GM18507 (cell line): ENCODE results near the gene KLHL35.

Source experiments
- DNase-seq: peaks from one replicate; pipeline ENCODE4 v3.0.0; 2011; ENCODE audit warnings: low read depth; ENCODE audit not compliant: insufficient read length; ENCODE audit errors: extremely low spot score
- FAIRE-seq: peaks from 2 replicates; lab custom pipeline; 2011; peaks lifted over from hg19 to GRCh38; lab: Jason Lieb, UNC

KLHL35 gene

DNA sequence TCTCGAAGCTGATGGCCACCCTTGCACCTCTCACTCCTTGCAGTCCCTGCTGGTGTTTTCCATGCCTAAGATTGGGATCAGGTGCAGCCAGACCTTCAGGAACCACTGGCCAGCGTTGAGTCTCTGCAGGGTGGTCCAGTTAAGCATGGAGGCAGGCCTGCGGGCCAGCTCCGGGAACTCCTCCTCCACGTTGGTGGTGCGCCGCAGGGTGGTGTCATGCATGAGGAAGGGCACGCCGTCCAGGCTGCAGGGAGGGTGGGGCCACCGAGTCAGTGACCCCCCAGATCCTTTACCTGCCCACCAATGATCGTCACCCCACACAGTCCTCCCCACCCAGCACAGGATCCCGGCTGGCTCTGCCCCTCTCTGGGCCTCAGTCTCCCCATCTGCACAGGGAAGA lies 10.0 kb upstream of the KLHL35 start:
- DNase-seq (no peak), FAIRE-seq (no peak)

DNA sequence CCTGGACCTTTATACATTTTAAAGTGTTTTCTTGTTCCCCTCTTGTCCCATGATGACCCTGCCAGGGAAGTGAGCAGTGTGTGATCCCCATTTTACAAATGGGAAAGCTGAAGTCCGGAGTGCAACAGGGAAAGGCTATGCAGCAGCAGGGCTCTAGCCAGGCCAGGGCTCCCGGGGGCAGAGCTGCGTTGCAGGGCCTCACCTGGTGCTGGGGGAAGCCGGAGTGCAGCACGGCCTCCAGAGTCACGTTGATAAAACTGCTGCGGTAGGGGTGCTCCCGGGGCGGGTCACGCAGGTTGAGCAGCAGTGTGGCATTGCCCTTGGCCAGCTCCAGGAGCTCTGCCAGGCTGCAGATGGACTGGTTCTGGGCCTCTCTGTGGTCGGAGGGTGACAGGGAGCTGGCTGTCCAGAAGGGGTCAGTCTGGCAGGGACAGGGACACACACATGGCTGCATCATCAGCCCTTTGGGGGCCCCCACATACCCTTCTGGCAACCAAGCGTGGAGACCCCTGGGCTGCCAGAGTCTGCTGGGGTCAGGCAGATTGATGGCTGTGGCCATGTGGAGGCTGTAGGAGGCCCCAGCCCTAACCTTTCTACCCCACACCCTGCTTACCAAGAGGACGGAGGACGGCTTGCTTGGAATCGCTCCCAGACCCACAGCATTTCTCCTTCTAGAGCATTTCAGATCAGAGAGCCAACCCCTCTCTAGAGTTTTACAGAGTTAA lies 9.3 kb upstream of the KLHL35 start:
- no peak for FAIRE-seq
- DNase-seq: no peak

DNA sequence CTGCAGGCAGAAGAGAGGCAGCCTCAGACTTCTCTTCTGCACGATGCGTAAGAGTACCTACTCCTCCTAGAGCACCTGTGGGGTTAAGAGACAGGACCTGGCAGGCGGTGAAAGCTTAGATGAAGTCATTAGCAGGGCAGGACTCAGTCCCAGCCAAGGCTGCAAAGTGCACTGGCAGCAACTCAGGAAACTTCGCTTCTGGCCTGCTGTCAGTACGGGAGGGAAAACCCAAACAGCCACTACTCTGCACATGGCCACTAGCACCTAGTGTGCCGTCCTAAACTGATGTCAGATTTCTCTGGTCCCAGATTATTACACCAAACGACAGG lies 8.8 kb upstream of the KLHL35 start:
- no peak for DNase-seq
- FAIRE-seq: no peak

DNA sequence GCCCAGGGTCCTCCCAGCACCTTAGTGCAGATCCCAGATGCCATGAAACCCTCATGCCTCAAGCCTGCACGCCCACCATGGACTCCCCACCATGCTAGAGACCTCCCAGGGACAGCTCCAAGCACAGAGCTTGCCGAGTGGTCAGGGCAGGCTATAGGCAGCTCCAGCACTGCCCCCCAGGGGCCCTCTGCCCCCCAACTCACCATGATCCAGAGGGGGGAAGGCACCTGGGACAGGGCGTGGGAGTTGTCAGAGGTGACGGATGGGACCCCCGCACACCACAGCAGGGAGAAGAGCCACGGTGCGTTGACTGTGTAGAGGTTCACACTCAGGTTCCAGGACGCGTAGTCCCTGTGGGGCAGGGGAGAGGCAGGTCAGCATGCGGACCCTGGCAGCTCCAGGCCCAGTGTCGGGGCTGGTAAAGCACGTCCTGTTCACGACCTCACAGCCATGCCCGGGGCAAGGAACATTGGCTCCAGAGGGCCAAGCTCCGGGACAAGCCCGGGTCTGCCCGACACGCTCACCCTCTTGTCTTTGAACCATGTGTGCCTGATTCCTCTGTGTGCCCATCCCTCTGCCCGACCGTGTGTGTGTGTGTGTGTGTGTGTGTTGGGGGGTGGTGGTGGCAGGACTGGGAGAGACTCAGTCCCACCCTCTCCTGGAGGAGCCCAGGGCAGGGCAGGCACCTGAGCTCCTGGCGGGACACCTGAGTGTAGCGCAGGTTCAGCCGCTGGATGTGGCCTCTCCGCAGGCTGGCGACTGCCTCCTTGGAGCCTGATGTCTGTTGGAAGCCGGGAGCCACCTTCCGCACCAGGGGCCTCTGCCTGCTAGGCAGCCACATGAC lies 8.2 kb upstream of the KLHL35 start:
- no peak for FAIRE-seq
- DNase-seq: no peak

DNA sequence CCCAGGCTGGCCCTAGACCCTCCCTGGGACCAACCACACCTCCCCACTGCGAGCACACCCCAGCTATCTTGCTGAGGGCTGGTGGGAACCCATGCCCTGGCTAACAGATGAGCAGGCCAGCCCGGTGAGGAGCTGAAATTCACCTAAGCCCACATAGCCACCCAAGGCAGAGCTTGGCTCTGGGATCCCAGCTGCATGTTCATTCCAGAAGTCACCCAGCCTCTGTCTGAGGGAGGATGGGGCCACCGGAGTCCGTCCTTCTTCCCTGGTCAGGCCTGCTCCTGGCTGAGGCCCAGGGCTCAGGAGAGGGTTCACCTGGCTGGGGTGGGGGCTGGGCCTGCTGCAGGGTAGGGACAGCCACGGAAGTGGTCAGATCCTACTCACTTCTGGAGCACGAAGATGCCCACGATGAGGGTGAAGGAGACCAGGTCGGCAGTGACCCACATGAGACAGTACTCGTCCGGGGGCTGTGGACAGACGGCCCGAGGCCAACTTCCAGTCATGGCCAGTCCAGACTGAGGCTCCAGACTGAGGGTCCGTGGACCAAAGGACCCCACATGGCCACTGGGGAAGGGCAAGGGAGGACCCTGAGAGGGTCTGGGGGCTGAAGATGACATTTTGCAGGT lies 6.6 kb upstream of the KLHL35 start:
- no peak for DNase-seq
- FAIRE-seq: no peak

DNA sequence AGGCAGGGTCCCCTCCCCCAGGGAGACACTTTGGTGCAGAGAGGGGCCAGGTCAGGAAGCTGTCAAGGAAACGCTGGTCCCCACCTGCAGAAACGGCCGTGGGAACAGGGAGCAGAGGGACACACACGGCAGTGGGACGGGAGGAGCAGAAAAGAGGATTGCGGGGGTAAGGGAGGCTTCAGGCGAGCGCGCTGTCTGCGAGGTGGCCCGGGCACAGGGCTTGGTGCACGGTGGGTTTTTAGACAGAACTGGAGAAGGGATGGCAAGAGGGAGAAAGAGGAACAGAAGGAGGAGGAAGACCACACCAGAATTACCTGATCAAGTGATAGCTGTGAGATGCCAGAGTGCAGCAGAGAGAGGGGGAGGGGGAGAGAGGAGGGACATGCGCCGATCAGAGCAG lies 6.0 kb upstream of the KLHL35 start:
- DNase-seq: no peak
- no peak for FAIRE-seq

DNA sequence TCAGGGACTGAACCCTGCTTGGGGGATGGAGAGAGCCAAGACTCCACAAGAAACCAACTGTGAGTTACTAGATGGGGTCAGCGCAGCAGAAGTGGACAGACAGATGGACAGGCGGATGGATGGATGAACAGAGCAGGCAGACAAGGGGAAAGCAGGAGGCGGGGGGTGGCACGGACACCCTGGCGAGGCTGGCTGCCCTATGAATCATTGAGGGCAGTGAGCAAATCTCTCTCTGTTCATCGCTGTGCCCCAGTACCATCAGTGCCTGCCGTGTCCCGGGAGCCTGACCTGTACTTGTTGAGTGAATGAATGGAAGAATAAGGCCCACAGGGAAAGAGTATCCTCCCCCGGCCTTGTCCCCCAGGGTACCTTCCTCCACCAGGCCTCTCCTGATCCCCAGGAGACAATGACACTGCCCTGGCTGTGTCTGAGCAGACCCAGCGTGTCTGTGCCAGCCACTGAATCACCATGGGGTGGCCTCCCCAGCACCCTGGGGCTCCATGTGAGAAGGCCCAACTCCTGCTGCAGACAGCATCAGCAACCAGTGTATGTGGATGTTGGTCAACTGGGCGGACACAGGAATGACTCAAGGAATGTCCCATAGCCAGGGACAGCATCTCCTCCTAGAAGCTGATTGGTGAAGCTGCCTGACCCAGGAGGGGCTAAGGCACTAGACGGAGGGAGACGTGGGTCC lies 5.1 kb upstream of the KLHL35 start:
- DNase-seq: no peak
- FAIRE-seq: no peak

DNA sequence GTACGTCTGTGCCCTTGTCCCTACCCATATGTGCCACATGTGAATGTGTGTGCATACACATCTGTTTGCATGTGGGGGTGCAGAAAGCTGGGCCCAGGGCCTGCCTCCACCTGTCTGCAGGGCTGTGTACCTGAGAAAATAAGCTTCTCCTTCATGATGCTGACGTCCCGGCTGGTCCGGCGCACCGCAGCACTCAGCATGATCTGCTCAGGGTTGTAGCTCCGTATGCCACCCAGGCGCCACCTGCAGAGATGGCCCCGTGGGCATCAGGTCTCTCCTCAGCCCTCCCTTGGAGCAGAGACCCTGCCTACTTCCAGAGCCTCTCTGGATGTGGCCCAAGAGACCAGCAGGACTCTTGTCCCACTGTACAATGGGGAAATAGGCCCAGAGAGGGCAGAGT lies 3.8 kb upstream of the KLHL35 start:
- DNase-seq: no peak

DNA sequence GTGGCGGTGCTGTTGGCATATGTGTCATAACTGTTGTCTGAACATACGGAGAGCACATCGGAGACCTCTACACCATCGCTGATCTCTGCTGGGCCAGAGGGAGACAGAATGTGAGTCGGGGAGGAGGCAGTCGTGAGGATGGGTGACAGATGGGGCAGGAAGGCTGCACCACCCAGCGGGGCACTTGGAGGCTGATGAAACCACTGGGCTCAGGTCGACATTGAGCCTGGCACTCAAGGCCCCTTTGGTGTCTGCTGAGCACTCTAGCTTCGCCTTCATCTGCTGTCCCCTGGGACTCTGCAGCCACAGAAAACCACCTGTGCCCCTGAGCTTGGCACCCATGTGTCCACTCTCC lies 2.5 kb upstream of the KLHL35 start:
- no peak for FAIRE-seq

More for the DNA sequence above, 3.8 kb upstream of the KLHL35 start:
- FAIRE-seq: no peak

DNA sequence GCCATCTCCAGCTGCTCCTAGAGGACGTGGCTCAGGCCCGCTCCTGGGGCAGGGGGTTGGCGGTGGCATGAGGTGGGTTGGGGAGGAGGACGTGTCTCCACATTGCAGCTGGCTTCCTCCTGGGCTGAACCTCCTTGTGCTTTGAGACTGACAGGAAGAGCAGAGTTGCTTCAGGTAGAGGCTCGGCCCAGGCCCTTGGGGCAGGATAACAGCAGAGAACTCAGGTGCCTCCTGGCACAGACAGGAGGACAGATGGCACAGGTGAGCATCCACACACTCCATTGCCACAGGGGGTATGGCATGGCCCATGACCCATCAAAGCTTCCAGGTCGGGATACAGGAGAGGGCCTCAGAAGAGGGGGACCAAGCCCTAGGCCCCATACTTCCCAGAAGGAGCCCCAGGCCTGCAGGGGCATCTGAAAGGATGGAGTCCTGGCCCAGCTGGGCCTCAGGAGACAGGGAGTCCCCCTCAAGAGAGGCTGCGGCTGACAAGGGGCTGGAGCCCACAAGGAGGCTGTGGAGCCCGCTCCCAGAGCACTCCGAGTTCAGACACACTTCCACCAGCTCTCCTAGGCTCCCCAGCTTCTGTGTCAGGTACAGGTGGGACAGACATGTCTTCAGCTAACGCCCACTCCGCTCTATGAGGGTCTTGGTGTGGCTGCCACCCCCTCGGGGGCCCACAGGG lies 2.0 kb upstream of the KLHL35 start:
- FAIRE-seq: no peak
- DNase-seq: no peak

More for the DNA sequence above, 2.5 kb upstream of the KLHL35 start:
- no peak for DNase-seq

DNA sequence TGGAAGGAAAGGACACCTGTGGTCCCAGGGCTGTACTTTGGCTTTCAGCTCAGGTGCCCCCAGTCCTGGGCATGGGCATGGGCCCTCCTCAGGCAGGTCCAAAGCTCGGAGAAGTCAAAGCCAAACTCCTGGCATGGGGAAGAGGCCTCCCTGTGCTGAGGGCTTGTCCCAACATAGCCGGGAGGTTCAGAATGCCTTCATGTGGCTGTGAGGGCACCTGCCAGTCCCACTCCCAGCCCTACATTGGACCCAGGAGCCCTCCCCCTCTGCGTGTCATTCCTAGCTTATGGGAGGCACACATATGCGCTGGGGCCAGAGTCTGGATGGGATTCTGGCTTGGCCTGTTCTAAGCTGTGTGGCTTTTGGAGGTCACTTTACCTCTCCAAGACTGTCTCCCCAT lies 1.0 kb upstream of the KLHL35 start:
- DNase-seq (no peak), FAIRE-seq (no peak)

DNA sequence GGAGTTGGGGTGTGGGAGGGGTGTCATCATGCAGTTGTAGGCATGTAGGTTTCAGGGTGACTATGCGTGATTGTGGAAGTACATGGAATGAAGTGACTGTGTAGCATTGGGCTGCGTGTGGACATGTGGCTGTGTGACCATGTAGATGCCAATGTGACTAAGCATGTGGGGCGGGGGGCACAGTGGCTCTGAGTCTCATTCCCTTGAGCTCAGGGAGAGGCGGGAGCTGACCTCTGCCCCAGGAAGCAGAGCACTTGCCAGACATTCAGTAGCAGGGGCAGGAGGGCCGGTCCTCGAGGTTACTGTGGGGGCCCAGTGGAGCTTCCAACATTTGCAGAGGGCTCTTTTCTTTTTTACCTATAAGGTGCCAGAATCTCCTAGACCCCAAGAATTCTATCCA lies 440 bp upstream of the KLHL35 start:
- FAIRE-seq (no peak), DNase-seq (no peak)

DNA sequence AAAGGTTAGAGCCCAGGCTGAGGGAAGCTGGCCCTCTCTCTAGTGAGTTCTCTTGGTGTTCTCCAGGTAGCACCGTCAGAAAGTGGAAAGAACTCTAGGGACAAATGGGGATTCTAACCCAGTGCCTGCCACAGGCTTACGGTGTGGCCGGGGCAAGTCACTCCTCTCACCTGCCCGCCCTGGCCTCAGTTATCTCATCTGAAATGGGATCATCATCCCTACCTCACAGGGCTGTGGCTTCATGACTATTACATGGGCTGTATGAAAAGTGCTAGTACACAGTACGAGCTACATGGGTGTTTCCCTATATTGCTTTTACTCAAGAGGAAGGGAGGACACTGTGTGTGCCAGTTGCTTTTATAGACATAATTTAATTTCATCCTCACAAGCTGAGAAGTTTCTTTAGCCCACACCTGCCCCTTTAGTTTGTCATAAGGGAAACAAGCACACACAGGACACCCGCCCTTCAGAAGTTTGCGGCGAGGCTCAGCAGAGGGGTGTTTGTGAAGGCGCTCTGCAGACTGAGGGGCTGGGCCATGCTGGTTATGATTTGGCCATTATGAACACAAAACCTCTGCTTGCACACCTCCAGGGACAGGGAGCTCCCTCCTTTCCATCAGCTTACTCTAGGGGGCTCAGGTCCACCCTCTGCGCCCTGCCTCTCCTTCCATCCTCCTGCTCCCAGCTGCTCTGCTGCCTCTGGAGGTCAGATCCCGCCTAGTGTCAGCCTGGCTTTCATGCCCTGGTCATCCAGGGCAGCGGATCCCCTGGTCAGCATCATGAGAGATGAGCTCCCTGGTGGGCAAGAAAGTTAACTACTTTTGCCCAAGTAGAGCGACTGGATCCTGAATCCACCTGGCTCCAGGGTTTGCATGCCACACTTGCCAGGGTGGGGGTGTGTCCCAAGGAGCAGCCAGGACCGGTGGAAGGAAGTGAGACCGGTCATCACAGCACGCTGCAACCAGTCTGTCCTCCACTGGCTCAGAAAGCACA lies 1.2 kb downstream of the KLHL35 start:
- no peak for DNase-seq

DNA sequence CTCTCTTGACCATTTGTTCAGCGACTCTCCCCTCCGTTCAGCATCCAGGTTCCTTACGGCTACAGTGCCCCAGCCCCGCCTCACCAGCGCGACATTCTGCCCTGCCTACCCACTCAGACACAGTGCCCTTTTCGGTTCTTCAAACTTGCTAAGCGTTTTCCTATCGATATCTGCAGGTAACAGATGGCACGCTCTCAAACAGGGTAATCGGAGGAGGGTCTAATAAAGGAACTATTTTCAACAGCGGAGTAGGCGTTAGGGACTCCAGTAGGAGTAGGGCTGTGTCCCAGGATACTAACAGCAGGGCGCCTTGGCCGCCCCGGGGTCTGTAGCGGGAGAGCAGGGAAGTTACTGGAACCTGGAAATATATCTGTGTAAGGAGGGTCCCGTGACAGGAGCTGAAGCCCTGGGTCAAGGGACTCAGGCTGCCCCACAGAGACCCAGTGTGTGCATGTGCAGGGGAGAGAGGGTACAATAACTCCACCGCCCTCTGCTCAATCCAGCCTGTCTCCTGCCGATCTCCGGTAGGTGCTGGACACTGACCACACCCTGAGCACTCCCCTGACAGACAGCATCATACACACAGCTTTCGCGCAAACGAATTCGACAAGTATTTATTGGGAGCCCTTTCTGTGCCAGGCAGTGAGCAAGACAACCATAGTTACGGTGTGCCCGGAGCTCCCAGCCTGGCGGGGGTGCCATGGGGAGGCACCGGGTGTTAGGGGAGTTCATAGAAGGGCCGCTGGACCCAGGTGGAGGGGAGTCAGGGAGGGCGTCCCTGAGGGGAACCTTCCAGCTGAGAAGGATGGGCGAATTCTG lies 2.1 kb downstream of the KLHL35 start:
- no peak for FAIRE-seq

More for the DNA sequence above, 1.2 kb downstream of the KLHL35 start:
- FAIRE-seq: no peak

DNA sequence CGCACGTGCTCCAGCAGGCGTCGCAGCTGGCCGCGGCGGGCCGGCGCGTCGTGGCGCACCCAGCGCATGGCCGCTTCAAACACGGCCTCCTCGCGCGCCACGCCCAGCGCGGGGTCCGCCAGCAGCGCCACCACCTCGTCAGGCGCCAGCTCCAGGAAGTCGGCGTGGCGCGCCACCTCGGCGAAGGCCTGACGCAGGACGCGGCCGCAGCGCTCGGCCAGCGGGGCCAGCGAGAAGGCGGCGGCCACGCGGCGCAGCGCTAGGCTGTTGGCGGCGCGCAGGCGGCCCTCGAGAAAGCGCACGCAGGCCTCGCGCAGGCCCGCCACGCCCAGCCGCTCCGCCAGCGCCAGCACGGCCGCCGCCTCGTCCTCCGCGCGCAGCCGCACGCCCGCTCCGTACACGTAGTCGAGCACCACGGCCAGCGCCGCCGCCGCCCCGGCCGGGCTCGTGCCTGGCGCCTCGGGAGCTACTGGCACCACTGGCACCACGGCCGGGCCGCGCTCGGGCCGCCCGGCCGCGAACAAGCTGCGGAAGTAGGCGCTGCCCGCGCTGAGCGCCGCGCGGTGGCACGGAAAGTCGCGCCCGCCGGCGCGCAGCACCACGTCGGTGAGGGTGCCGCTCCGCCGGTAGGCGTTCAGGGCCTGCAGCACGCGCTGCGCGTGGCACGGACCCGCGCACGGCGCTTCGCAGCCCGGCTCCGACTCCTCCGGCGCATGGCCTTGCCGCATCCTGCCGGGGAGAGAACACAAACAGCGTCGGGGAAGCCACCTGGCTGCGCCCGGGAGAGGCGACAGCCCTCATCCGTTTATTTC lies 2.9 kb downstream of the KLHL35 start:
- FAIRE-seq: peak; percentile 53
- DNase-seq: peak; percentile 50

More for the DNA sequence above, 2.1 kb downstream of the KLHL35 start:
- no peak for DNase-seq

DNA sequence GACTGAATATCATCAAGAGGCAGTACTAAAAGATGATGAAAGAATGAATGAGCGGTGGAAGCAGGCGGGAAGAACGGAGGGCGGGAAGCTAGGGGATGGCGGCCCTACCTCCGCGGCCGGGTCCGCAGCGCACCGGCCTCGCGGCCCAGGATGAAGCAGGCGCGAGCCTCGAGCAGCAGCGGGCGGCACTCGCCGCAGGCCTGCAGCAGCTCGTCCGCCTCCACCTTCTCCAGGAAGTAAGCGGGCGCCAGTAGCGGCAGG lies 3.4 kb downstream of the KLHL35 start:
- DNase-seq (no peak), FAIRE-seq (no peak)

DNA sequence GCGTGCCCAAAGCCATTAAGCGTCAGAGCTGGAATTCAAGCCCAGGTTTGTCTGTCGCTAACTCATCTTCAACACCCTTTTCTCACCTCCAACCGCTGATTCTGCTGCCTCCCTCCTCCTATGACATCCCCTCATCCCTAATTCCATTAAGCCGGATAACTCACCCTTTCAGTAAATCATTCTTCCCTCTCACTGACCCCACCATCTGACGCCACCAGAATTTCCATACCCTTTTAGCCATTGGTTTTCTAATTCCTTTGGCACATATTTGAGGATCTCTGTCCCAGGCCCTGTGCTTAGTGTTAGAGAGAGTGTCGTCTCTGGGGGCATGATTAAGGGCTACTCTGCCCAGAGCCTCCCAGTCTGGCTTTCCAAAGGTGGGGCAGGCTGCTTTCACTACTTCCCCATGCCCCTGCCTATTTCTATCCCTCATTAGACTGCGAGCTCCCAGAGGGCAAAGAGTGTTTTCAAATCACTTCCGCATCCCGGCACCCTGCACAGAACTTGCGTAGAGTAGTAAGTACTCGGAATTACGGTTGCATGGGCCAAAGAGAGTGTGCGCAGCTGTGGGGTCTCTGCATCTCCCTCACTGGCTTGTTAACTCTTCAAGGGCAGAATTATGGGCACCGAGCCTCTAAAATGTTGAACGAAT lies 3.9 kb downstream of the KLHL35 start:
- no peak for FAIRE-seq

More for the DNA sequence above, 3.9 kb downstream of the KLHL35 start:
- DNase-seq: no peak
